Measurements from ENCODE around the gene CNTN4. TPM values are rescaled to one million over a fixed set of nuclear protein-coding genes. Genes with fewer than 3 reads are reported as not detected.

The CNTN4 gene
- total and polyA plus RNA-seq, 2 donors (not counting 3 experiments of a cell fraction or from before 2014, with no cell fraction given), result not detected

DNA sequence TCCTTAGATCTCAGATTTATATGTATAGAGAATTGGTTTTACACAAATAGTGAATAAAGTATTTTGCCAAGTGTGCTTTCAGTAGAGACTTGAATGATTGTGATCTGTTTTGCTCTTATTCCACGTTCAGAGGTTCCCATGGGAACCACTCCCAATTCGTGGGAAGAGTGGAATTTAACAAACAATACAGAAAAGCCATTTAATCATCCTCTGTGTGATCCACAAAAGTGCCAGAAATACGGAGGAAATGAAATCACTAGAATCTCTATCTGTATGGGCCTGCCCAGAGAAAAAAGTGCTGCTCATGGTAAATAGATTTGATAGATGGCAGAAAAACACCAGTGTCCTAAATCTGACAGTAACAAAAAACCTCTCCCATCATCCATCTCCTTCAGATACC, 56.0 kb downstream of the CNTN4 start:
- intact Hi-C loops (cut with micrococcal nuclease) (loop anchor here (5.0 kb wide), 1 partner anchor 1522 kb away; no protein-coding TSS in a partner anchor), dilution Hi-C loops (cut with MboI; ENCODE audit: extremely low pct_ligation_motif_present, low sequenced_read_pairs) (no loop called here)
- no peak for DNase-seq (ENCODE audit: low read depth, low spot score)
- no peaks in the 10 kb centered on the region for H3K79me2 ChIP-seq (ENCODE audit: control insufficient read depth, insufficient read depth, low read length)
- no peaks in the 10 kb centered on the region for H3K27me3 ChIP-seq (ENCODE audit: control insufficient read depth in 2 of 2, insufficient read depth in 2 of 2, low read length in 2 of 2)
- H4K20me1 ChIP-seq (replicated peaks; ENCODE audit: control insufficient read depth, extremely low read depth, insufficient read depth, low read length), result no peaks in the 10 kb centered on the region
- H3K27ac ChIP-seq (ENCODE audit: insufficient read depth, low read depth, low read length), result no peak overlapping the region
- POLR2A ChIA-PET, result no interaction called here
- no peak overlapping the region for H3K4me2 ChIP-seq (ENCODE audit: insufficient read depth, low read length)
- CTCF ChIA-PET, result no interaction called here
- H3K9ac ChIP-seq (replicated peaks; ENCODE audit: extremely low read depth, insufficient read depth, low read length), result no peak overlapping the region
- no peak overlapping the region for H3K4me3 ChIP-seq (replicated peaks in 1 of 3; ENCODE audit: insufficient read depth in 1 of 3, low read depth in 1 of 3, low read length in 3 of 3)
- TF ChIP-seq MYC (IDR thresholded peaks at IDR 0.05; ENCODE audit: low read depth, low read length), result no peak
- no peak for TF ChIP-seq EZH2 (IDR thresholded peaks at IDR 0.05; ENCODE audit: borderline replicate concordance, low read depth, low read length, severe bottlenecking)
- TF ChIP-seq, protein P1, sequence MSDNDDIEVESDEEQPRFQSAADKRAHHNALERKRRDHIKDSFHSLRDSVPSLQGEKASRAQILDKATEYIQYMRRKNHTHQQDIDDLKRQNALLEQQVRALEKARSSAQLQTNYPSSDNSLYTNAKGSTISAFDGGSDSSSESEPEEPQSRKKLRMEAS (IDR thresholded peaks at IDR 0.05; ENCODE audit: insufficient read depth, insufficient read length), result no peak
- TF ChIP-seq FOS (IDR thresholded peaks at IDR 0.05; ENCODE audit: borderline replicate concordance, insufficient read depth, low read length), result no peak
- H3K36me3 ChIP-seq (ENCODE audit: control insufficient read depth in 2 of 2, extremely low read depth in 1 of 2, insufficient read depth in 2 of 2, low read length in 2 of 2), result no peaks in the 10 kb centered on the region
- no peak for FAIRE-seq
- H3K9me3 ChIP-seq (replicated peaks; ENCODE audit: control insufficient read depth, insufficient read depth, low read length), result no peaks in the 10 kb centered on the region
- no TSS peak for BruUV-seq (replicated peaks)
- no peaks in the 10 kb centered on the region for H3K4me1 ChIP-seq (ENCODE audit: control insufficient read depth, extremely low read depth, insufficient read depth, low read length)
- H2AFZ ChIP-seq (ENCODE audit: low read depth, low read length), result no peak overlapping the region
- no peaks in the 10 kb centered on the region for H3K9me1 ChIP-seq (replicated peaks; ENCODE audit: control insufficient read depth, extremely low read depth, insufficient read depth, low read length)

DNA sequence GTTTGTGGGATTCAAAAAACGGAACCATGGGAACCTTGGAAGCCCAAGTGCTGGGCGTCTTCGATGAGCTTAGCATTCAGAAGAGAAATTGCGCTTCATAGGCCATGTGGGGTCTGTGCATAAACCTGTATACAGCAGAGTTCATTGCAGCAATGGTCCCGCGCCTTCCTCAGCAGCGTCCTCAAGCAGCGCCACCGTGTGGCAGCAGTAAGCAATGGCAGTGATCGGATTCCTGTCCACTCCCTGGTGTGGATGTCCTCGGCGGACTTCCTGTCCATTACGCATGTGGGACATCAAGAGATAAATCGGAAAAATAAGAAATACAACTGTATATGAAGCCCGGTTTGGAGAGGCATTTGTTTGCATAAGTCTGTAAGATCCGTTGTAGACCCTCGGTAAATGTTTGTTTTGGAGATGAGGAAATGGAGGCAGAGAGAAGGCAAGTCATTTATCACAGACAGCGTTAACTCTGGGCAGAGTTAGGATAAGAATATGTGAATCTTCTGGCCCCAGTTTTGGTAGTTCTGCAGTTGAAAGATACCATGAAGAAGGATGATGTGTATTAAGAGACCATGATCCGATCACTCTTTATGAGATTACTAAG, 57.7 kb downstream of the CNTN4 start:
- DNase-seq (ENCODE audit: low read depth, low spot score) (no peak), FAIRE-seq (no peak)
- Histone ChIP-seq H3K27ac (ENCODE audit: insufficient read depth, low read depth, low read length) (no peak overlapping the region), H3K4me1 (ENCODE audit: control insufficient read depth, extremely low read depth, insufficient read depth, low read length) (no peaks in the 10 kb centered on the region), H3K79me2 (ENCODE audit: control insufficient read depth, insufficient read depth, low read length) (no peaks in the 10 kb centered on the region), H3K4me2 (ENCODE audit: insufficient read depth, low read length) (no peak overlapping the region), H3K4me3 (replicated peaks in 1 of 3; ENCODE audit: insufficient read depth in 1 of 3, low read depth in 1 of 3, low read length in 3 of 3) (no peak overlapping the region), H3K36me3 (ENCODE audit: control insufficient read depth in 2 of 2, extremely low read depth in 1 of 2, insufficient read depth in 2 of 2, low read length in 2 of 2) (no peaks in the 10 kb centered on the region), H2AFZ (ENCODE audit: low read depth, low read length) (no peak overlapping the region), H4K20me1 (replicated peaks; ENCODE audit: control insufficient read depth, extremely low read depth, insufficient read depth, low read length) (no peaks in the 10 kb centered on the region), H3K9ac (replicated peaks; ENCODE audit: extremely low read depth, insufficient read depth, low read length) (no peak overlapping the region), H3K9me3 (replicated peaks; ENCODE audit: control insufficient read depth, insufficient read depth, low read length) (no peaks in the 10 kb centered on the region), H3K27me3 (ENCODE audit: control insufficient read depth in 2 of 2, insufficient read depth in 2 of 2, low read length in 2 of 2) (no peaks in the 10 kb centered on the region), H3K9me1 (replicated peaks; ENCODE audit: control insufficient read depth, extremely low read depth, insufficient read depth, low read length) (no peaks in the 10 kb centered on the region)
- TF ChIP-seq, protein P2, sequence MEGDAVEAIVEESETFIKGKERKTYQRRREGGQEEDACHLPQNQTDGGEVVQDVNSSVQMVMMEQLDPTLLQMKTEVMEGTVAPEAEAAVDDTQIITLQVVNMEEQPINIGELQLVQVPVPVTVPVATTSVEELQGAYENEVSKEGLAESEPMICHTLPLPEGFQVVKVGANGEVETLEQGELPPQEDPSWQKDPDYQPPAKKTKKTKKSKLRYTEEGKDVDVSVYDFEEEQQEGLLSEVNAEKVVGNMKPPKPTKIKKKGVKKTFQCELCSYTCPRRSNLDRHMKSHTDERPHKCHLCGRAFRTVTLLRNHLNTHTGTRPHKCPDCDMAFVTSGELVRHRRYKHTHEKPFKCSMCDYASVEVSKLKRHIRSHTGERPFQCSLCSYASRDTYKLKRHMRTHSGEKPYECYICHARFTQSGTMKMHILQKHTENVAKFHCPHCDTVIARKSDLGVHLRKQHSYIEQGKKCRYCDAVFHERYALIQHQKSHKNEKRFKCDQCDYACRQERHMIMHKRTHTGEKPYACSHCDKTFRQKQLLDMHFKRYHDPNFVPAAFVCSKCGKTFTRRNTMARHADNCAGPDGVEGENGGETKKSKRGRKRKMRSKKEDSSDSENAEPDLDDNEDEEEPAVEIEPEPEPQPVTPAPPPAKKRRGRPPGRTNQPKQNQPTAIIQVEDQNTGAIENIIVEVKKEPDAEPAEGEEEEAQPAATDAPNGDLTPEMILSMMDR (IDR thresholded peaks at IDR 0.05; ENCODE audit: extremely low read depth in 1 of 2, insufficient read depth in 1 of 2, low read depth in 1 of 2, low read length in 2 of 2), result peak; percentile 42 to 47
- TF ChIP-seq MYC (IDR thresholded peaks at IDR 0.05; ENCODE audit: low read depth, low read length) (no peak), POLR2AphosphoS5 (IDR thresholded peaks at IDR 0.05; ENCODE audit: insufficient read depth, low read depth, low read length) (no peak)
- ChIA-PET POLR2A (no interaction called here), CTCF (no interaction called here)
- intact Hi-C loops (cut with micrococcal nuclease) (loop anchor here (5.0 kb wide), 1 partner anchor 1524 kb away; no protein-coding TSS in a partner anchor), dilution Hi-C loops (cut with MboI; ENCODE audit: extremely low pct_ligation_motif_present, low sequenced_read_pairs) (no loop called here)
- BruUV-seq (replicated peaks), result no TSS peak

Measured in endothelial cell of umbilical vein (primary cell).